Islet precursor cell (in vitro differentiated cells): ENCODE data around the gene CNKSR2.

ENCODE experiments used
- DNase-seq: peaks from one replicate; pipeline ENCODE4 v3.0.0-alpha.2; 2018

CNKSR2 gene

GRCh38 chrX:21683941-21684340, 309.7 kb downstream of the CNKSR2 start:
- no peak for DNase-seq

GRCh38 chrX:21691512-21692018, 317.3 kb downstream of the CNKSR2 start:
- peak; percentile 56 for DNase-seq

GRCh38 chrX:21698272-21698671, 324.1 kb downstream of the CNKSR2 start:
- no peak for DNase-seq

GRCh38 chrX:21699136-21699535, 324.9 kb downstream of the CNKSR2 start:
- DNase-seq = no peak

GRCh38 chrX:21700275-21700674, 326.1 kb downstream of the CNKSR2 start:
- DNase-seq = no peak

GRCh38 chrX:21700967-21701366, 326.7 kb downstream of the CNKSR2 start:
- no peak for DNase-seq

- no peak for DNase-seq
These were observed 328.5 kb downstream of the CNKSR2 start for GRCh38 chrX:21702725-21703124.
